A549 (cell line): ENCODE results near the gene PTPRG. TPM values are rescaled to one million over a fixed set of nuclear protein-coding genes. Genes with fewer than 3 reads are reported as not detected.

Experiments
- ATAC-seq, 2 experiments: fragments of 200-7000 bp in 1 of 2; fragments of >200 bp in 1 of 2; cut with Nextera tagmentation in 1 of 2; cut with Tn5 transposase in 1 of 2; 3 replicates each; pipeline versions ENCODE4 v1.8.0 to v1.9.1; 2018 to 2020; ENCODE audit warnings: mild to moderate bottlenecking in 1 of 2, moderate library complexity in 1 of 2
- CTCF ChIA-PET: fragments of 300-600 bp; sonication (Branson Sonifier 250); formaldehyde crosslinking; extraction: SDS; loops from one replicate; lab custom pipeline; 2021; ENCODE audit warnings: antibody characterized with exemption, inconsistent platforms; lab: Yijun Ruan, JAX
- POLR2A ChIA-PET: fragments of 350-600 bp; formaldehyde crosslinking; extraction: SDS; loops from one replicate; lab custom pipeline; 2021; ENCODE audit warnings: antibody characterized with exemption, inconsistent platforms; lab: Yijun Ruan, JAX
- DNase-seq, 2 experiments: peaks; one replicate each; pipeline versions ENCODE4 v3.0.0 to v3.0.0-alpha.2; 2011 to 2016; ENCODE audit warnings: low read depth in 1 of 2, low spot score in 1 of 2
- FAIRE-seq: peaks from 2 replicates; lab custom pipeline; 2011; peaks lifted over from hg19 to GRCh38; lab: Jason Lieb, UNC
- H3K27ac ChIP-seq, 2 experiments: fragments of >200 bp; sonication (Bioruptor Twin); formaldehyde crosslinking; 3 replicates each; pipeline ENCODE4 v1.5.1; 2016 to 2017
- H3K4me1 ChIP-seq: fragments of >200 bp; sonication (Bioruptor Twin); formaldehyde crosslinking; 3 replicates; pipeline ENCODE4 v1.6.1; 2016
- H3K4me2 ChIP-seq: fragments of >200 bp; sonication (Bioruptor Twin); formaldehyde crosslinking; 3 replicates; pipeline ENCODE4 v1.6.1; 2016
- H3K4me3 ChIP-seq: fragments of >200 bp; sonication (Bioruptor Twin); formaldehyde crosslinking; 3 replicates; pipeline ENCODE4 v1.5.1; 2016
- H3K9me3 ChIP-seq: fragments of >200 bp; sonication (Bioruptor Twin); formaldehyde crosslinking; 3 replicates; pipeline ENCODE4 v1.6.1; 2016
- CBX2 ChIP-seq: fragments of 200-600 bp; sonication (generic); IDR thresholded peaks from 2 replicates; pipeline ENCODE4 v1.6.1; 2016; ENCODE audit warnings: low read depth, mild to moderate bottlenecking, borderline replicate concordance
- CEBPB ChIP-seq, 2 experiments: fragments of >200 bp in 1 of 2; sonication (Bioruptor Twin) in 1 of 2; formaldehyde crosslinking in 1 of 2; IDR thresholded peaks; 2 replicates each; pipeline ENCODE4 v1.6.1; 2012 to 2016
- CHD2 ChIP-seq: fragments of 150-350 bp; IDR thresholded peaks from 2 replicates; pipeline ENCODE4 v1.6.1; 2014; ENCODE audit warnings: low read length; ENCODE audit not compliant: partially characterized antibody
- CHD4 ChIP-seq: fragments of 200-600 bp; sonication (generic); IDR thresholded peaks from 2 replicates; pipeline ENCODE4 v1.6.1; 2016; ENCODE audit warnings: antibody characterized with exemption, mild to moderate bottlenecking, borderline replicate concordance
- EHF ChIP-seq: fragments of 250-450 bp; sonication (Bioruptor Pico); IDR thresholded peaks from 2 replicates; pipeline ENCODE4 v1.5.0; 2020; ENCODE audit warnings: mild to moderate bottlenecking
- ELK1 ChIP-seq: fragments of 150-350 bp; IDR thresholded peaks from 2 replicates; pipeline ENCODE4 v1.6.1; 2014; ENCODE audit warnings: low read depth, mild to moderate bottlenecking, low read length
- FOSB ChIP-seq: fragments of 250-450 bp; sonication (Bioruptor Pico); IDR thresholded peaks from 2 replicates; pipeline ENCODE4 v1.5.0; 2020; ENCODE audit warnings: mild to moderate bottlenecking, moderate library complexity
- FOSL2 ChIP-seq, 2 experiments: fragments of 450-650 bp in 1 of 2; fragments of >200 bp in 1 of 2; sonication (Bioruptor Twin) in 1 of 2; formaldehyde crosslinking; IDR thresholded peaks; 2 replicates each; pipeline versions ENCODE4 v1.5.0 to v1.6.1; 2016 to 2020; ENCODE audit warnings: mild to moderate bottlenecking in 1 of 2, moderate library complexity in 1 of 2
- FOXS1 ChIP-seq: fragments of 250-450 bp; sonication (Bioruptor Pico); IDR thresholded peaks from 2 replicates; pipeline ENCODE4 v1.5.0; 2020; ENCODE audit warnings: mild to moderate bottlenecking, moderate library complexity
- GATA3 ChIP-seq: IDR thresholded peaks from 2 replicates; pipeline ENCODE4 v1.6.1; 2012; ENCODE audit warnings: borderline replicate concordance
- HES2 ChIP-seq: fragments of >200 bp; sonication (Bioruptor Twin); formaldehyde crosslinking; IDR thresholded peaks from 2 replicates; pipeline ENCODE4 v1.6.1; 2016
- HMGXB4 ChIP-seq: fragments of 250-450 bp; sonication (Bioruptor Pico); IDR thresholded peaks from 2 replicates; pipeline ENCODE4 v1.5.0; 2021; ENCODE audit warnings: mild to moderate bottlenecking, moderate library complexity, borderline replicate concordance
- HOXA7 ChIP-seq: fragments of 250-450 bp; sonication (Bioruptor Pico); IDR thresholded peaks from 2 replicates; pipeline ENCODE4 v1.5.0; 2020; ENCODE audit warnings: mild to moderate bottlenecking, moderate library complexity
- HOXB13 ChIP-seq: fragments of 250-450 bp; sonication (Bioruptor Pico); IDR thresholded peaks from 2 replicates; pipeline ENCODE4 v1.5.0; 2020; ENCODE audit warnings: low read depth, mild to moderate bottlenecking, moderate library complexity
- HOXB5 ChIP-seq: fragments of 250-450 bp; sonication (Bioruptor Pico); IDR thresholded peaks from 2 replicates; pipeline ENCODE4 v1.5.0; 2020; ENCODE audit warnings: mild to moderate bottlenecking, moderate library complexity
- JUNB ChIP-seq: fragments of >200 bp; sonication (Bioruptor Twin); formaldehyde crosslinking; IDR thresholded peaks from 2 replicates; pipeline ENCODE4 v1.6.1; 2016
- KDM5A ChIP-seq: fragments of 200-600 bp; sonication (generic); IDR thresholded peaks from 2 replicates; pipeline ENCODE4 v1.6.1; 2016; ENCODE audit warnings: antibody characterized with exemption, mild to moderate bottlenecking
- MAX ChIP-seq: IDR thresholded peaks from 2 replicates; pipeline ENCODE4 v1.6.1; 2012
- NFE2L2 ChIP-seq: fragments of 150-350 bp; conservative IDR thresholded peaks from 2 replicates; pipeline ENCODE4 v1.6.1; 2014; ENCODE audit warnings: low read length
- NPAS2 ChIP-seq: fragments of 250-450 bp; sonication (Bioruptor Pico); IDR thresholded peaks from 2 replicates; pipeline ENCODE4 v1.8.0; 2022; ENCODE audit warnings: mild to moderate bottlenecking, moderate library complexity, borderline replicate concordance
- PHF8 ChIP-seq: fragments of 200-600 bp; sonication (generic); IDR thresholded peaks from 2 replicates; pipeline ENCODE4 v1.6.1; 2016; ENCODE audit warnings: low read depth, mild to moderate bottlenecking, antibody characterized with exemption, moderate library complexity, borderline replicate concordance
- POLR2A ChIP-seq: IDR thresholded peaks from 2 replicates; pipeline ENCODE4 v1.6.1; 2012; ENCODE audit warnings: mild to moderate bottlenecking, low read length
- POLR2AphosphoS2 ChIP-seq: conservative IDR thresholded peaks from 2 replicates; pipeline ENCODE4 v1.6.1; 2012; ENCODE audit warnings: low read length, improper control_type of control experiment, inconsistent platforms
- RAD21 ChIP-seq, 2 experiments: fragments of >200 bp in 1 of 2; sonication (Bioruptor Twin) in 1 of 2; formaldehyde crosslinking in 1 of 2; IDR thresholded peaks in 1 of 2; conservative IDR thresholded peaks in 1 of 2; 2 replicates in 1 of 2; 3 replicates in 1 of 2; pipeline ENCODE4 v1.6.1; 2012 to 2018; ENCODE audit warnings: inconsistent platforms in 1 of 2
- RCOR1 ChIP-seq: fragments of 150-350 bp; IDR thresholded peaks from 2 replicates; pipeline ENCODE4 v1.6.1; 2014; ENCODE audit warnings: antibody characterized with exemption, low read length, low read depth
- REST ChIP-seq: fragments of 200-600 bp; sonication (generic); IDR thresholded peaks from 2 replicates; pipeline ENCODE4 v1.6.1; 2016; ENCODE audit warnings: antibody characterized with exemption, mild to moderate bottlenecking, moderate library complexity
- RFX5 ChIP-seq: fragments of 450-650 bp; IDR thresholded peaks from 2 replicates; pipeline ENCODE4 v1.7.1; 2014; ENCODE audit warnings: antibody characterized with exemption, mild to moderate bottlenecking, moderate library complexity
- RNF2 ChIP-seq: fragments of 200-600 bp; sonication (generic); IDR thresholded peaks from 2 replicates; pipeline ENCODE4 v1.6.1; 2016; ENCODE audit warnings: low read depth, mild to moderate bottlenecking, antibody characterized with exemption, moderate library complexity, borderline replicate concordance
- SMC3 ChIP-seq: fragments of >200 bp; sonication (Bioruptor Twin); formaldehyde crosslinking; IDR thresholded peaks from 3 replicates; pipeline ENCODE4 v1.6.1; 2018; ENCODE audit warnings: inconsistent platforms
- TFCP2L1 ChIP-seq: fragments of 250-450 bp; sonication (Bioruptor Pico); IDR thresholded peaks from 2 replicates; pipeline ENCODE4 v1.5.0; 2021; ENCODE audit warnings: mild to moderate bottlenecking
- ZC3H11A ChIP-seq: fragments of 450-650 bp; IDR thresholded peaks from 2 replicates; pipeline ENCODE4 v1.6.1; 2014; ENCODE audit warnings: antibody characterized with exemption, mild to moderate bottlenecking
- ZNF302 ChIP-seq: fragments of 250-450 bp; sonication (Bioruptor Pico); IDR thresholded peaks from 2 replicates; pipeline ENCODE4 v1.9.0; 2021; ENCODE audit warnings: inconsistent platforms, mild to moderate bottlenecking, moderate library complexity
- WGBS: methylation state at CpG from one replicate; pipeline ENCODE4 v1.1.6; 2017; ENCODE audit errors: missing lambda C conversion rate; 5-methylcytosine and 5-hydroxymethylcytosine counted together
- polyA plus RNA-seq, 4 experiments: library from polyadenylated mRNA; depleted of rRNA in 3 of 4; stranded (reverse); fragments of >200 nt; fragmentation: RNase III in 1 of 4; extraction: RNeasy Plus Mini Kit Qiagen cat#74134 plus additional on column Dnase treatment in 1 of 4; gene quantifications; 2 replicates in 3 of 4; 3 replicates in 1 of 4; pipeline ENCODE4 v1.2.3, GENCODE V29; 2011 to 2017

PTPRG gene
- polyA plus RNA-seq, 2 of the 4 experiments (the other 2 are of a cell fraction), result 4.5 to 4.8 TPM

GRCh38 chr3:61541694-61542093, 19.7 kb upstream of the PTPRG start:
- Histone ChIP-seq H3K4me3 (no peak overlapping the region), H3K27ac (no peak overlapping the region), H3K4me1 (no peaks in the 10 kb centered on the region), H3K9me3 (no peaks in the 10 kb centered on the region), H3K4me2 (no peak overlapping the region)
- TF ChIP-seq HOXA7 (no peak), FOSB (CRISPR knock-in tag) (no peak), NFE2L2 (no peak), PHF8 (no peak), FOXS1 (CRISPR knock-in tag) (no peak), GATA3 (no peak), EHF (CRISPR knock-in tag) (no peak), KDM5A (no peak), NPAS2 (CRISPR knock-in tag) (no peak), SMC3 (no peak), RNF2 (no peak), MAX (no peak), TFCP2L1 (CRISPR knock-in tag) (no peak), HOXB5 (no peak), POLR2AphosphoS2 (no peak), CEBPB (IDR thresholded peaks at IDR 0.05) (no peak), HMGXB4 (no peak), CHD4 (no peak), CHD2 (no peak)
- POLR2A ChIA-PET, result no interaction called here
- FAIRE-seq (no peak), ATAC-seq (no peak), DNase-seq (no peak)
- CTCF ChIA-PET, result no interaction called here
- 34% methylated on average over 4 of the region's 4 CpGs for WGBS

GRCh38 chr3:61545716-61546115, 15.7 kb upstream of the PTPRG start:
- Histone ChIP-seq H3K4me3 (no peak overlapping the region), H3K4me2 (no peak overlapping the region), H3K27ac (no peak overlapping the region), H3K9me3 (no peaks in the 10 kb centered on the region), H3K4me1 (no peaks in the 10 kb centered on the region)
- no peak for ATAC-seq
- no peak for DNase-seq
- FAIRE-seq, result no peak
- ChIA-PET POLR2A (no interaction called here), CTCF (no interaction called here)
- 36% methylated on average over 2 of the region's 2 CpGs for WGBS
- TF ChIP-seq HOXB13 (CRISPR knock-in tag), result no peak
- no peak for TF ChIP-seq HMGXB4
- no peak for TF ChIP-seq CEBPB (IDR thresholded peaks at IDR 0.05)
- no peak for TF ChIP-seq ELK1
- TF ChIP-seq HES2, result no peak
- no peak for TF ChIP-seq HOXB5
- TF ChIP-seq FOSL2 (IDR thresholded peaks at IDR 0.05), result no peak
- no peak for TF ChIP-seq FOSL2 (CRISPR knock-in tag; IDR thresholded peaks at IDR 0.05)
- no peak for TF ChIP-seq CBX2
- no peak for TF ChIP-seq RAD21 (conservative IDR thresholded peaks at IDR 0.05 in 1 of 2, IDR thresholded peaks at IDR 0.05 in 1 of 2)
- no peak for TF ChIP-seq RCOR1
- TF ChIP-seq REST, result no peak
- TF ChIP-seq ZNF302 (CRISPR knock-in tag), result no peak
- no peak for TF ChIP-seq POLR2A
- no peak for TF ChIP-seq RFX5
- no peak for TF ChIP-seq FOSB (CRISPR knock-in tag)
- TF ChIP-seq JUNB, result no peak
- TF ChIP-seq ZC3H11A, result no peak
